Activated CD4-positive, alpha-beta T cell treated with anti-CD3 and anti-CD28 coated beads for 48 hours (primary cell): ENCODE data around the gene MRS2.
"Not testable (repeated sequence)": the region's sequence is repeated elsewhere in the genome, so short reads cannot be mapped to it uniquely, and the experiment has no call there.

Experiments
- DNase-seq: peaks from one replicate; pipeline ENCODE4 v3.0.0-alpha.2; 2020

MRS2 gene, protein sequence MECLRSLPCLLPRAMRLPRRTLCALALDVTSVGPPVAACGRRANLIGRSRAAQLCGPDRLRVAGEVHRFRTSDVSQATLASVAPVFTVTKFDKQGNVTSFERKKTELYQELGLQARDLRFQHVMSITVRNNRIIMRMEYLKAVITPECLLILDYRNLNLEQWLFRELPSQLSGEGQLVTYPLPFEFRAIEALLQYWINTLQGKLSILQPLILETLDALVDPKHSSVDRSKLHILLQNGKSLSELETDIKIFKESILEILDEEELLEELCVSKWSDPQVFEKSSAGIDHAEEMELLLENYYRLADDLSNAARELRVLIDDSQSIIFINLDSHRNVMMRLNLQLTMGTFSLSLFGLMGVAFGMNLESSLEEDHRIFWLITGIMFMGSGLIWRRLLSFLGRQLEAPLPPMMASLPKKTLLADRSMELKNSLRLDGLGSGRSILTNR

DNA sequence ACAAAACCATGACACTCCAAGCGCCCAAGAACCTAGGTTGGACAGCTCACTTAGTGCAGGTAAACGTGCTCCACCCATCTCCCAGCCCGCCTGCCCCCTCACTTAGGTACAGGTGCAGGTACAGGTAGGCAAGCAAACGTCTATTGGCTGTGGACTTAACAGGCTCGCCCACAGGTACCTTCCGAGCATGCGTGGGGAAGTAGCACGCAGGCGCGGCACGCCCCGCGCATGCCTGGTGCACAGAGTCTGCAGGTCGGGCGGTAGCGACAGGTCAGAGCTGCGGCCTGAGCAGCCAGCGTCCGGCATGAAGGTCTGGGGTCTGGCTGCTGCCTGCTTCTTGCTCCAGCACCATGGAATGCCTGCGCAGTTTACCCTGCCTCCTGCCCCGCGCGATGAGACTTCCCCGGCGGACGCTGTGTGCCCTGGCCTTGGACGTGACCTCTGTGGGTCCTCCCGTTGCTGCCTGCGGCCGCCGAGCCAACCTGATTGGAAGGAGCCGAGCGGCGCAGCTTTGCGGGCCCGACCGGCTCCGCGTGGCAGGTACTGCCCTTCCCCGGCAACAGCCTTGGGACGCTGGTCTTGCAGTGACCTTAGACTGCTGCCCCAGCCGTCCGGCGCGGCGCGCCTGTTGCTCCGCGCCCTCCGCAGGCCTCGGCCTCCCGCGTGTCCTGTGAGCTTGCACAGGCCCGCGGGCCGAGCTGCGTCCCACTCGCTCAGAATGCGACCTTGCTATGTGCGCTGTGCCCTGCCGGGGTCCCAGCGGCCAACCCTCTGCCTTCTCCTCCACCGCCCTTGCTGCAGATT lies at the start of gene MRS2:
MRS2 (plus strand) TSS at position 240 of the 804 bp plus-strand sequence; CDS start at position 351, 111 bp downstream.
- DNase-seq = peak; percentile 82

DNA sequence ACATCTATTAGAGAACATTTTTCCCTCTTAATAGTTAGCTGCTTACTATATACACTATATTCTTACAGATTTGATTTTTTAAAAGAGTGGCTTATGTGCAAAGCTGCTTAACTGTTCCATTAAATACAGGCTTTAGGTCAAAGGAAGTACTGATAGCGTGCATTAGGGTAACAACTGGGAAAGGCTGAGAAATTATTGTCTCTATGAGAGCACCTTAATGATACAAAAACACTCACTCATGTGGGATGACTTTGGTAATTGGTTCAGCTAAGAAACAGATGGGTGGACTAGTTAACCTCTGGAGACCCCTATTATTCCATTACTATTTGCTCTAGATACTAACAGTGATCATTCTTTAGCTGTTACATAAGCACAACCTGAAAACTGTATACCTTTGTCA lies 48.9 kb upstream of the MRS2 start:
- no peak for DNase-seq

DNA sequence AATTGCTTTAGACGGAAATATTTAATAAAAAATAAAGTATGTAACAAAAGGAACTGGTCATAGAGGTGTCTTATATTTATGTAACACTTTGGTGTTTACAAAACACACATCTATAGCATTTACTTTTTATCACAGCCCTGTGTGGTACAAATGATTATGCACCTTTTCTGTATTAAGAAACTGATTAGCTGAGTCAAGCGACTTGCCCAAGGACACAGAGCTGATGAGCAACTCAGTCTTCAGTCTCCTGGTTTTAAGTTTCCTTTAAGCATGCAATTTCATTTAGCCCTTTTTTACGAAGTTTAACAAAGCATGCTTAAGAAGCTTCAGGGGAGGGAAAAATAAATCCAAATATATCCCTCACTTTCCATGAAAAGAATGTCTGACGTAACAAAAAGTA lies 47.3 kb upstream of the MRS2 start:
- no peak for DNase-seq

DNA sequence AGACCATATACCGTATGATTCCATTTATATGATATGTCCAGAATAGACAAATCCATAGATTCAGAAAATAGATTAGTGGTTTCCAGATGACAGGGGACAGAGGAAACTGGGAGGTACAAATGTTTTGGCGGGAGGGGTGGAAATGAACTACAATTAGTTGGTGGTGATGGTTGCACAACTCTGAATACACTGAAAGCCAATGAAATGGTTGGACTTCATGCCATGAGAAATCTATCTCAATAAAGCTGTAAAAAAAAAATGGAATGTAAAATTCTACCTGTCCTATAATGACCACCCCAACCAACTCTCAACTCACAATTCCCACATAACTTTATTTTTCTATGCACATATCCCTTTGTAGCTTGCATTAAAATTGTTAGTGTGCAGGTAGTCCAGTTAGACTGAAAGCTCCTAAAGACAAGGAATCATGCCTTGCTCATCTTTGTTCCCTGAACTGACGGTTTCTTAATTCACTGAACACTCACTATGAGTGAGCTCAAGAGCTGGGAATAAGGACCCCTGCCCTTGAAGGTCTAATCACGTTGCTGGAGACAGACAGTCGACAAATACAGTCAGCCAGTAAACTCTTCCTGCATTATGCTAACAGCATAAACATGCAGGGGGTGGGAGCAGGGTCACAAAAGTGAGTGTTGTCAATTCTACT lies 46.3 kb upstream of the MRS2 start:
- DNase-seq = no peak

DNA sequence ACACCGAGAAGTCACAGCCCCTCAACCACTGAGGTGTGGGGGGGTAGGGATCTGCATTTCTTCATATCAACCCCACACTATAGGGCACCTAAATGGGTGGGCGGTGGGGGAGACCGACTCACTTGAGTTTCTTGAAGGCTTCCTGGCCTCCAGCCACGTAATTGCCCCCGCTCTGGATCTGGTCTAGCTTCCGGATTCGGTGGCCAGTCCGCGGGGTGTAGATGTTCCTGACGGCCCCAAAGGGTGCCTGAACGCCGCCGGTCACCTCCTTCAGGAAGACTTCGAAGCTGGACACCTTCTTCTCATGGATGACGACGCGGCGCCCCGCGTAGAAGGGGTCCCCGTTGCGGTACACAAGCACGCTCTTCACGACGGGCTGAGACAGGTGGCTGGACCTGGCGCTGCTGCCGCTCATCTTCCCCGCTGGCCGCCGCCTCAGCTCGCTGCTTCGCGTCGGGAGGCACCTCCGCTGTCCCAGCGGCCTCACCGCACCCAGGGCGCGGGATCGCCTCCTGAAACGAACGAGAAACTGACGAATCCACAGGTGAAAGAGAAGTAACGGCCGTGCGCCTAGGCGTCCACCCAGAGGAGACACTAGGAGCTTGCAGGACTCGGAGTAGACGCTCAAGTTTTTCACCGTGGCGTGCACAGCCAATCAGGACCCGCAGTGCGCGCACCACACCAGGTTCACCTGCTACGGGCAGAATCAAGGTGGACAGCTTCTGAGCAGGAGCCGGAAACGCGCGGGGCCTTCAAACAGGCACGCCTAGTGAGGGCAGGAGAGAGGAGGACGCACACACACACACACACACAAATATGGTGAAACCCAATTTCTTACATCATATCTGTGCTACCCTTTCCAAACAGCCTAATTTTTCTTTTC lies 45.2 kb upstream of the MRS2 start, which contains the start of gene DCDC2:
DCDC2 (minus strand) TSS at position 724 of the 883 bp plus-strand sequence; CDS start at position 415, 309 bp downstream.
- peak; percentile 51 for DNase-seq

DNA sequence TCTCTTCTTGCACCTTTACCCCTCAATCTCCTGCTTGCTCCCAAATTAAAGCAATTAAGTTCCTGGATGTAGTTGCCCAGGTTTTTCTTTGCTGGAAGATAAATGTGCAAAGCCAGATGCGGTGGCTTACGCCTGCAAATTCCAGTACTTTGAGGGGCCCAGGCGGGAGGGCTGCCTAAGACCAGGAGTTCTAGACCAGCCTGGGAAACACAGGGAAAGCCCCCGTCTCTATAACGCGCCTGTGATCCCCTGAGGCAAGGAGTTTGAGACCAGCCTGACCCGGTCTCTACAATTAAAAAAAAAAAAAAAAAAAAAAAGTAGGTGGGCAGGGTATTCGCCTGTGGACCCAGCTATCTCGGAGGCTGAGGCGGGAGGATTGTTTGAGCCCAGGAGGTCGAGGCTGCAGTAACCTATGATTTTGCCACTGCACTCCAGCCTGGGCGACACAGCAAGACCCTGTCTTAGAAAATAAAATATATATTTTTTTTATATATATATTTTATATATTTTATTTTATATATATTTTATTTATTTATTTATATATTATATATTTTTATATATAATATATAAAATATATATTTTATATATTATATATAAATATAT lies 44.4 kb upstream of the MRS2 start:
- no peak for DNase-seq

DNA sequence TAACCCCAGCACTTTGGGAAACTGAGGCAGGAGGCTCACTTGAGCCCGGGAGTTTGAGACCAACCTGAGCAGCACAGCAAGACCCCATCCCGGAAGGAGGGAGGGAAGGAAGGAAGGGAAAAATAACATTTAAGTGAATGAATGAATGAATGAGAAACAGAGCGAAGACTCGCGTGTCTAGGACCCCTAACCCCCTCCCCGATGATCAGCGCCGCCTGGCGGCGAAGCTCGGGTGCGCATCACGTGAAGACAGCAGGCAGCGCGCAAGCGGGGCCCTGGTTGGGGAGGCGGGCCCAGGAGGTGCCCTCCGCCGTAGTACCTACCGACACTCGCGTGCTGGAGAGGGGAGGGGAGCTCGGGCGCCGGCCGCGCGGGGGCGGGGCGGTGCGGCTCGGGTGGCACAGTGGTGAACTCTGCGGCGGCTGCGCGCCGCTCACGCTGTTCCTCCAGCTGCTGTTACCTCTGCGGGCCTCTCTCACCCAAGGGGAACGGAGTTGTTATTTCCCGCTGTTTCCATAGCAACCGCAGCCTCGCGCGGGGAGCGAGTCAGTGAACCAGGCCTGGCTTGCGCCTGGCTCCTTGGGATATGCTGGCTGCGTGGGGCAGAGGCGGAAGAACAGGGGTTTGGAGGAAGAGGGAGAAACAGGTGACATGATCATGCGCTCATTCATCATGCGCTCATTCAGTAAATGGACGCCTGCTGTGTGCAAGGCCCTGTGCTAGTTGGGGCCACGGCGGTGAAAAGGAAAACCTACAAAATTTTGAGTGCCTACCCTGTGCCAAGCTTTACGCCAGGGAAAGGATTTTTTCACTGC lies 42.9 kb upstream of the MRS2 start:
- peak; percentile 95 for DNase-seq

DNA sequence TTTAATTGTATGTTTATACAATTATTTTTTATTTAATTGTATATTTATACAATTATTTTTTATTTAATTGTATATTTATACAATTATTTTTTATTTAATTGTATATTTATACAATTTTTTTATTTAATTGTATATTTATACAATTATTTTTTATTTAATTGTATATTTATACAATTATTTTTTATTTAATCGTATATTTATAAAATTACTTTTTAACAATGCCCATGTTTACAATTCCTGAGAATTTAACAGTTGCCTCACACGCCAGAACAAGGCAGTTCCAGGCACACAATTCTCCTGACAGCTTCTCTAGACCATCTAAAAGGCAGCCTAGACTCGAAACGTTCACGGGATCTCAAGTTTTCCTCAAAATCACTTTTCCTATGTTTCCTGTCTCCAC lies 40.4 kb upstream of the MRS2 start:
- not testable (repeated sequence) for DNase-seq

DNA sequence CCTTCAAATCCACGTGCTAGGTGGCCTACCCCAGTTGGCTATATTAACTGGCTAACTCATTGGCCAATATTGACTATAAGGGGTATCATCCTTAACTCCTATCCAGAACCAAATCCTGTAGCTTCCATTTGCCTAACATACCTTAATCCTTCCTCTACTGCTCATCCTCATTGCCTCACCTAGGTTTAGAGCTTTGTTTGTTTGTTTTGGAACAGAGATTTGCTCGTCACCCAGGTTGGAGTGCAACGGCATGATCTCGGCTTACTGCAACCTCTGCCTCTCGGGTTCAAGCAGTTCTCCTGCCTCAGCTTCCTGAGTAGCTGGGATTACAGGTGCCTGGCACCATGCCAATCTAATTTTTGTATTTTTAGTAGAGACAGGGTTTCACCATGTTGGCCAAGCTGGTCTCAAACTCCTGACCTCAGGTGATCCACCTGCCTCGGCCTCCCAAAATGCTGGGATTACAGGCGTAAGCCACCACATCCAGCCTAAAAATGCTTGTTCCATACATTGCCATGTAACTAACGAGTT lies 37.6 kb upstream of the MRS2 start:
- not testable (repeated sequence) for DNase-seq

DNA sequence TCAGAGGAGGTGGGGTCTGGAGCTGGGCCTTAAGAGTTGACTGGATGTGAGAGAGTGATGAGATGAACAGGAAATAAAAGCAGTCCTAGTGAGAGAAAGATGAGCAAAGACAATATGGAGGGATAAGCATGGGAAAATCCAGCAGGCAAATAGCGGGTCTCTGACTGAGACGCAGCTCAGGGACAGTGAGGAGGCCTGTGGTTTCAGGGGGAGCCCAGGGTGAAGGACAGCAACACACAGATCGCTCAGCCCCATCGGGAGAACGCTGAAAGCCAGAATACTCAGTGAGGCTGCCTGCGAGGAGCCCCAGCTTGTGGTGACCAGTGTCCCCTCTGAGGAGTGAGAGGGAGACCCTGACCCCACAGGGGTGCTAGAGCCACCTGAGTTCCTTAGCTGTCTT lies 28.1 kb upstream of the MRS2 start:
- no peak for DNase-seq

DNA sequence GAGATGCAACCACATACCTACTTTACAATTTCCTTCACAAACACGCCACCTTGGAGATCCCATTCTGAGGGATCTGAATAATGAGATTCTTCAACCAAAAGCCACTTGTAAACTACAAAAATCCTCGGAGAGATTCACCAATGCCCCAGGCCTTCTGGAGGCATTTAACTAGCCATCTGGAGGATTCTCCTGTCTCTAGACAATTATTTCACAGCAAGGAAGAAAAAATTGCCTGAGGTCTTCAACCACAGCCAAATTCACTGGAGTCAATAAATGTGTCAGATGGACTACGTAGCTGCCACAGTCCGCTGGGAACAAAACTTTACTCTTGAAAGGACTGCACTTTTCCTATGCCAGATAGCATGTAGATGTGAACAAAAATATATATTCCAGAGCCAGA lies 25.9 kb upstream of the MRS2 start:
- DNase-seq = no peak

DNA sequence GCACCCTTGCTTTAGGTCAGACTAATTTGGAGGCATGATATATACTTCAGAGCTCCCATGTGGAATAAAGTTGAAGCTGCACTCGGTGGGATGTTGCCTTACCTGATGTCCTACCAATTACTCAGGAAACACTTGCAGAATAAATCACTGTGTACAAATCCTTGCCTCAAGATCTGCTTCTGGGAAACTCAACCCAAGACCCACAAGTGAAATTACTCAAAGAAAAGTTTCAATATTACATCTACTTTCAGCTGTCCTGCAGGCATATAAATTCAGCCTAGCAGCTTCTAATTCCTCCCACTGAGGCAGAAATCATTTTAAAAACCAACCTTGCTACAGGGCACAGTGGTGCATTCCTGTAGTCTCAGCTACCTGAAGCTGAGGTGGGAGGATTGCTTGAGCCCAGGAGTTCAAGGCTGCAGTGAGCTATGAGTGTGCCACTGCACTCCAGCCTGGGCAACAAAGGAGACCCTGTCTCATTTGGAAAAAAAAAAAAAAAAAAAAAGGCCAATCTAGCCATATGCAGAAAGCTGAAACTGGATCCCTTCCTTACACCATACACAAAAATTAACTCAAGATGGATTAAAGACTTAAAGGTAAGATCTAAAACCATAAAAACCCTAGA lies 24.2 kb upstream of the MRS2 start:
- DNase-seq = no peak

DNA sequence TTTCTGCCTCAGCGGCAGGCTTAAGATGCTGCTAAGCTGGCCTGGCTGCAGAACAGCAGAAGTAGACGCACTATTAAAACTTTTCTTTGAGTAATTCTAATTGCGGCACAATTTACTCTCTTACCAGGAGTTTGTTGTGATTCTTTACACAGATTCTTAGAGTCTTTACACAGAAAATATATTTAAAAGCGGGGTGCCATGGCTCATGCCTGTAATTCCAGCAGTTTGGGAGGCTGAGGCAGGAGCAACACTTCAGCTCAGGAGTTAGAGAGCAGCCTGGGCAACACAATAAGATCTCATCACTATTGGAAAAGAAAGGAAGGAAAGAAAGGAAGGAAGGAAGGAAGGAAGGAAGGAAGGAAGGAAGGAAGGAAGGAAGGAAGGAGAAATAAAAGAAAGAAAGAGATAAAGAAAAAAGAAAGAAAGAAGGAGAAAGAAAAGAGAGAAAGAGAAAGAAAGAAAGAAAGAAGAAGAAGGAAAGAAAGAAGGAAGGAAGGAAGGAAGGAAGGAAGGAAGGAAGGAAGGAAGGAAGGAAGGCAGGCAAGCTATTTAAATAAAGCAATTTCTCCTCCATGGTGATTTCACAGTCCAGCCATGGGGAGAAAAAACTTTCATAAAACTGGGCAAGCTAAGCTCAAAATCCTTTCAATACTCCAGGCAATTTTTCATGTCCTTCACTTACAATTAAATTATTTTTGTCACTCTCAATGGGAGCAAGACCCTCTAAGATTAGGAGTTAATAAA lies 21.1 kb upstream of the MRS2 start:
- no peak for DNase-seq

DNA sequence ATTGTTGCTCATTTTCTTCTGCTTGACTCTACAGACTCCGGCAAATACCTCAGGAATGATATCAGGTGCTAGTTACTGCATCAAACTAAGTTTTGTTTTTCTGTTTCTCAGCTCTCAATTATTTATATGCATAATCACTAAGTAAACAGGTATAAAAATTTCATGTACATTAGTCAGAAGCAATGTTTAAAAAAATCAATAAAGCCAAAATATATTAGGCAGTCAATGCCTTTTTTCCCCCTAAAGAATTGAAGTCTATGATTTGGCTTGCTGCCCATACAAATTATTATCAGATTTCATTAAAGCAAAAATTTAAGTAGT lies 20.6 kb upstream of the MRS2 start:
- DNase-seq = no peak

DNA sequence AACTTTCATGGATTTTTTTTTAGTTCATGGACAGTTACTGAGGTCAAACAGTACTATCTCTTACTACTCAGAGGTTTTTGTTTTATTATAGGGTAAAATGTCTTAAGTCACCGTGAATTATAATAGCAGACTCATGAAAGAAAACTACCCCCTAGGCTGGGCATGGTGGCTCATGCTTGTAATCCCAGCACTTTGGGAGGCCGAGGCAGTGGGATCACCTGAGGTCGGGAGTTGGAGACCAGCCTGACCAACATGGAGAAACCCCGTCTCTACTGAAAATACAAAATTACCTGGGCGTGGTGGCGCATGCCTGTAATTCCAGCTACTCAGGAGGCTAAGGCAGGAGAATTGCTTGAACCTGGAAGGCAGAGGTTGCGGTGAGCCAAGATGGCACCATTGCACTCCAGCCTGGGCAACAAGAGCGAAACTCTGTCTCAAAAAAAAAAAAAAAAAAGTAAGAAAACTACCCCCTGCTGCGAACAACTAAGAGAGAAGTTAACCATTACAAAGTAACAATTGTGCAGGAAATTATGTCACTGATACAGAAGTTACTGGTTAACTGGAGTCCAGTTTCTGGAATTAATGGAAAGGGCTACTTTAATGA lies 19.7 kb upstream of the MRS2 start:
- DNase-seq = not testable (repeated sequence)

DNA sequence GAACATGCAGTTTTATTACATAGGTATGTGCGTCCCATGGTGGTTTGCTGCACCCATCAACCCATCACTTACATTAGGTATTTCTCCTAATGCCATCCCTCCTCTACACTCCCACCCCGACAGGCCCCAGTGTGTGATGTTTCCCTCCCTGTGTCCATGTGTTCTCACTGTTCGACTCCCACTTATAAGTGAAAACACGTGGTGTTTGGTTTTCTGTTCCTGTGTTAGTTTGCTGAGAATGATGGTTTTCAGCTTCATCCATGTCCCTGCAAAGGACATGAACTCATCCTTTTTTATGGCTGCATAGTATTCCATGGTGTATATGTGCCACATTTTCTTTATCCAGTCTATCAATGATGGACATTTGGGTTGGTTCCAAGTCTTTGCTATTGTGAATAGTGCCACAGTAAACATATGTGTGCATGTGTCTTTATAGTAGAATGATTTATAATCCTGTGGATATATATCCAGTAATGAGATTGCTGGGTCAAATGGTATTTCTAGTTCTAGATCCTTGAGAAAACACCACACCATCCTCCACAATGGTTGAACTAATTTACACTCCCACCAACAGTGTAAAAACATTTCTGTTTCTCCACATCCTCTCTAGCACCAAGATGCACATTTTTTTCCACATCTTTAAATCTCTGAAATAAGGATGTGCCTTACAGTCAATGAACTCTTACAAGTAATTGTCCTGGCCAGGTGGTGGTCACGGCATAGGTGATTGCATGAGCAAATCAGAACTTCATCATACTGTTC lies 18.2 kb upstream of the MRS2 start:
- DNase-seq = not testable (repeated sequence)

DNA sequence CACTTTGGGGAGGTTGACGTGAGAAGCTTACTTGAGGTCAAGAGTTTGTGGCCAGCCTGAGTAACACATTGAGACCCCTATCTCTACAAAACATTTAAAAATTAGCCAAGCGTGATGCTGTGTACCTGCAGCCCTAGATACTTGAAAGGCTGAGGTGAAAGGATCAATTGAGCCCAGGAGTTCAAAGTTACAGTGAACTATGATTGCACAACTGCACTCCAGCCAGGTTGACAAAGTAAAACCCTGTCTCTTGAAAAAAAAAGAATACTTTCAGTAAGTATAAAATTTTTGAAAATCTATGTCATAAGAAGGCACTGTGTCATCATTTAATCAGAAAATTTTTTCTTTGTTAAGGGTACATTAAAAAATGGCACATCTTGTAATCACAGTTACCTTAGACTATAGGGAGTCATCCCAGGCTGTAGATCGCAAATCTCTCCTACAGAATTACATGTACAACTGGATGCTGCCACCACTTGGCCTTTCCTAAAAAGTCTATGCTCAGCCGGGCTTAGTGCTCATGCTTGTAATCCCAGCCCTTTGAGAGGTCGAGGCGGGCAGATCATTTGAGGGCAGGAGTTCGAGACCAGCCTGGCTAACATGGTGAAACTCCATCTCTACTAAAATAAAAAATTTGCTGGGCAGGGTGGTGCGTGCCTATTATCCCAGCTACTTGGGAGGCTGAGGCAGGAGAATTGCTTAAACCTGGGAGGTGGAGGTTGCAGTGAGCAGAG lies 17.0 kb upstream of the MRS2 start:
- no peak for DNase-seq

DNA sequence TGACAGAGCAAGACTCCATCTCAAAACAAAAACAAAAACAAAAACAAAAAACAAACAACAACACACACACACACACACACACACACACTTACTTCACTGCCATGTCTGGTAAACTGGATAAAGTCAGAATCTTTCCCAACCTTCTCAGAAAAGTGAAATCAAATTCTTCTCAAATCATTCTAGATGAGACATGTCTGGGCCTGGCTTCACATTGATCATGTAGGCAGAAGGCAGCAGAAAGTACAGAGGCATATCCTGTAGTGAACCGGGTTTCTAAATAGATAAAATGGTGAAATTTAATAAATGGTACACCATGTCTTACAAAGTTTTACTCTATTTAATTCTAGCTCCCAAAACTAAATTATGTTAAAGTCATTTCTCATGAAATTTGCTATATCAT lies 14.9 kb upstream of the MRS2 start:
- no peak for DNase-seq
